ENCODE results near the gene ZNF302.

GRCh38 chr19:34722353-34722752 lies 44.9 kb downstream of the ZNF302 start:
- TF ChIP-seq CTCF (IDR thresholded peaks at IDR 0.05; ENCODE audit: low read depth, low read length, missing input control) (no peak), JUND (IDR thresholded peaks at IDR 0.05) (no peak), RAD21 (IDR thresholded peaks at IDR 0.05) (no peak), MAX (IDR thresholded peaks at IDR 0.05) (no peak), TAF1 (conservative IDR thresholded peaks at IDR 0.05) (no peak), SP1 (IDR thresholded peaks at IDR 0.05) (no peak), GABPA (IDR thresholded peaks at IDR 0.05 in 1 of 2, conservative IDR thresholded peaks at IDR 0.05 in 1 of 2) (no peak), ZBTB33 (IDR thresholded peaks at IDR 0.05) (no peak), EGR1 (IDR thresholded peaks at IDR 0.05; ENCODE audit: low read depth in 2 of 2) (no peak), FOXA1 (IDR thresholded peaks at IDR 0.05) (no peak)
